H9 (cell line): ENCODE data around the gene ANK2. TPM values are rescaled to one million over a fixed set of nuclear protein-coding genes. Genes with fewer than 3 reads are reported as not detected.

ENCODE experiments used
- DNase-seq: peaks from one replicate; pipeline ENCODE4 v3.0.0-alpha.2; 2017
- H2AFZ ChIP-seq: one replicate; pipeline ENCODE4 v1.6.1; 2013; ENCODE audit warnings: mild to moderate bottlenecking, low read length, control low read depth, moderate library complexity
- H2AK5ac ChIP-seq: 2 replicates; pipeline ENCODE4 v1.6.1; 2013; ENCODE audit warnings: low read length, control low read depth, mixed read lengths; ENCODE audit not compliant: insufficient read length
- H2BK120ac ChIP-seq: one replicate; pipeline ENCODE4 v1.6.1; 2013; ENCODE audit warnings: low read depth, mild to moderate bottlenecking, low read length, control low read depth, inconsistent platforms; ENCODE audit not compliant: poor library complexity, severe bottlenecking
- H2BK12ac ChIP-seq: 2 replicates; pipeline ENCODE4 v1.6.1; 2013; ENCODE audit warnings: low read length, control low read depth, mixed read lengths, low read depth; ENCODE audit not compliant: insufficient read length
- H2BK15ac ChIP-seq: 2 replicates; pipeline ENCODE4 v1.6.1; 2013; ENCODE audit warnings: low read depth, low read length, control low read depth
- H2BK20ac ChIP-seq: one replicate; pipeline ENCODE4 v1.6.1; 2013; ENCODE audit warnings: low read depth, mild to moderate bottlenecking, low read length, control low read depth, inconsistent platforms; ENCODE audit not compliant: poor library complexity, severe bottlenecking
- H2BK5ac ChIP-seq: 2 replicates; pipeline ENCODE4 v1.6.1; 2013; ENCODE audit warnings: low read length, control low read depth, mixed read lengths; ENCODE audit not compliant: insufficient read length
- H3K14ac ChIP-seq: 2 replicates; pipeline ENCODE4 v1.6.1; 2013; ENCODE audit warnings: low read length, control low read depth; ENCODE audit not compliant: insufficient read depth
- H3K18ac ChIP-seq: 2 replicates; pipeline ENCODE4 v1.6.1; 2013; ENCODE audit warnings: low read depth, mild to moderate bottlenecking, mixed read lengths, low read length, control low read depth; ENCODE audit not compliant: insufficient read length
- H3K23ac ChIP-seq: 2 replicates; pipeline ENCODE4 v1.6.1; 2013; ENCODE audit warnings: low read length, control low read depth, mixed read lengths, low read depth; ENCODE audit not compliant: insufficient read length
- H3K23me2 ChIP-seq: 2 replicates; pipeline ENCODE4 v1.6.1; 2013; ENCODE audit warnings: low read depth, mild to moderate bottlenecking, mixed read lengths, low read length, control low read depth; ENCODE audit not compliant: insufficient read length, poor library complexity, severe bottlenecking
- H3K27ac ChIP-seq: 2 replicates; pipeline ENCODE4 v1.5.1; 2013; ENCODE audit warnings: low read length, control low read depth, mixed read lengths, low read depth; ENCODE audit not compliant: insufficient read length
- H3K27me3 ChIP-seq: 2 replicates; pipeline ENCODE4 v1.6.1; 2013; ENCODE audit warnings: low read length, control low read depth, inconsistent platforms; ENCODE audit not compliant: insufficient read depth
- H3K4ac ChIP-seq: 2 replicates; pipeline ENCODE4 v1.6.1; 2013; ENCODE audit warnings: low read depth, mild to moderate bottlenecking, control low read depth, inconsistent platforms, low read length, moderate library complexity
- H3K4me1 ChIP-seq: 2 replicates; pipeline ENCODE4 v1.6.1; 2013; ENCODE audit warnings: low read length, control low read depth, inconsistent platforms; ENCODE audit not compliant: insufficient read depth
- H3K4me2 ChIP-seq: 2 replicates; pipeline ENCODE4 v1.6.1; 2013; ENCODE audit warnings: low read length, control low read depth, mixed read lengths; ENCODE audit not compliant: insufficient read length, insufficient read depth
- H3K56ac ChIP-seq: 2 replicates; pipeline ENCODE4 v1.6.1; 2013; ENCODE audit warnings: low read depth, mild to moderate bottlenecking, mixed read lengths, low read length, control low read depth; ENCODE audit not compliant: insufficient read length
- H3K79me1 ChIP-seq: 2 replicates; pipeline ENCODE4 v1.6.1; 2013; ENCODE audit warnings: low read depth, mild to moderate bottlenecking, moderate library complexity, low read length, control low read depth, inconsistent platforms; ENCODE audit not compliant: insufficient read depth, poor library complexity, severe bottlenecking
- H3K79me2 ChIP-seq: 2 replicates; pipeline ENCODE4 v1.6.1; 2013; ENCODE audit warnings: low read length, control low read depth, inconsistent platforms; ENCODE audit not compliant: insufficient read depth
- H3K9ac ChIP-seq: 2 replicates; pipeline ENCODE4 v1.6.1; 2013; ENCODE audit warnings: low read length, control low read depth, mixed read lengths; ENCODE audit not compliant: insufficient read length; ENCODE audit errors: extremely low read depth
- H3K9me3 ChIP-seq: one replicate; pipeline ENCODE4 v1.6.1; 2013; ENCODE audit warnings: low read depth, low read length, inconsistent platforms; ENCODE audit not compliant: control insufficient read depth
- H3T11ph ChIP-seq: one replicate; pipeline ENCODE4 v1.6.1; 2013; ENCODE audit warnings: mild to moderate bottlenecking, low read length, control low read depth, inconsistent platforms
- H4K20me1 ChIP-seq: one replicate; pipeline ENCODE4 v1.6.1; 2013; ENCODE audit not compliant: control insufficient read depth, insufficient read length, insufficient read depth
- H4K5ac ChIP-seq: 2 replicates; pipeline ENCODE4 v1.6.1; 2013; ENCODE audit warnings: low read depth, mild to moderate bottlenecking, mixed read lengths, low read length, control low read depth; ENCODE audit not compliant: insufficient read length
- H4K8ac ChIP-seq: replicated peaks from 2 replicates; pipeline ENCODE4 v1.6.1; 2013; ENCODE audit warnings: low read length, control low read depth, mixed read lengths, low read depth; ENCODE audit not compliant: insufficient read length
- H4K91ac ChIP-seq: 2 replicates; pipeline ENCODE4 v1.6.1; 2013; ENCODE audit warnings: low read depth, mild to moderate bottlenecking, moderate library complexity, mixed read lengths, low read length, control low read depth; ENCODE audit not compliant: insufficient read length
- H3K27ac Mint-ChIP-seq, 3 experiments: 2 replicates in 2 of 3; 3 replicates in 1 of 3; pipeline ENCODE4 v1.8.0; 2020 to 2021; ENCODE audit warnings: mixed read lengths in 3 of 3, mild to moderate bottlenecking in 1 of 3, moderate library complexity in 1 of 3
- H3K27me3 Mint-ChIP-seq: 2 replicates; pipeline ENCODE4 v1.8.0; 2021; ENCODE audit warnings: low read depth, mild to moderate bottlenecking, moderate library complexity, mixed read lengths
- H3K36me3 Mint-ChIP-seq, 3 experiments: 2 replicates in 2 of 3; 3 replicates in 1 of 3; pipeline ENCODE4 v1.8.0; 2020 to 2021; ENCODE audit warnings: low read depth in 3 of 3, mixed read lengths in 3 of 3; ENCODE audit not compliant: insufficient read depth in 1 of 3
- H3K4me1 Mint-ChIP-seq, 2 experiments: 2 replicates each; pipeline ENCODE4 v1.8.0; 2020; ENCODE audit warnings: mixed read lengths in 2 of 2
- H3K4me3 Mint-ChIP-seq, 2 experiments: 2 replicates in 1 of 2; 3 replicates in 1 of 2; pipeline ENCODE4 v1.8.0; 2020 to 2021; ENCODE audit warnings: mild to moderate bottlenecking in 2 of 2, mixed read lengths in 2 of 2, moderate library complexity in 1 of 2
- H3K9me3 Mint-ChIP-seq, 2 experiments: 2 replicates in 1 of 2; 3 replicates in 1 of 2; pipeline ENCODE4 v1.8.0; 2020; ENCODE audit warnings: mild to moderate bottlenecking in 2 of 2, mixed read lengths in 2 of 2, moderate library complexity in 1 of 2
- CTCF ChIP-seq: fragments of 200-600 bp; sonication (generic); conservative IDR thresholded peaks from 3 replicates; pipeline ENCODE4 v1.8.0; 2021; ENCODE audit warnings: antibody characterized with exemption, mild to moderate bottlenecking
- total RNA-seq: library from RNA; stranded (reverse); gene quantifications from 2 replicates; pipeline ENCODE4 v1.2.1, GENCODE V29; 2021

Gene ANK2
- total RNA-seq, 1 experiment from 2014 or later = 36.8 TPM

- H4K8ac ChIP-seq = no peak overlapping the region
- no peak overlapping the region for H3K56ac ChIP-seq
- Mint-ChIP-seq H3K27me3 (no peaks in the 10 kb centered on the region), H3K36me3 (peaks cover 15 to 31% (median 17%) of the 10 kb centered on the region in 3 experiments), H3K4me3 (no peak overlapping the region), H3K27ac (no peak overlapping the region), H3K9me3 (peaks cover 15% of the 10 kb centered on the region in 2 experiments), H3K4me1 (peaks cover 51 to 55% of the 10 kb centered on the region in 2 experiments)
- no peak overlapping the region for H4K91ac ChIP-seq
- H3K9ac ChIP-seq = no peak overlapping the region
- no peak overlapping the region for H2AK5ac ChIP-seq
- H3K4me1 ChIP-seq = peaks cover 8% of the 10 kb centered on the region; the same call in 1 of the 2 replicates
- no peaks in the 10 kb centered on the region for H3K23me2 ChIP-seq
- TF ChIP-seq CTCF = no peak
- H3K4me2 ChIP-seq = no peak overlapping the region
- H3K27me3 ChIP-seq = no peaks in the 10 kb centered on the region
- H3K79me2 ChIP-seq = no peaks in the 10 kb centered on the region
- no peaks in the 10 kb centered on the region for H4K20me1 ChIP-seq
- no peak overlapping the region for H3K14ac ChIP-seq
- no peaks in the 10 kb centered on the region for H3K9me3 ChIP-seq
- no peak overlapping the region for H3K18ac ChIP-seq
- H2BK12ac ChIP-seq = no peak overlapping the region
- H3T11ph ChIP-seq = no peak overlapping the region
- no peak overlapping the region for H2AFZ ChIP-seq
- H2BK15ac ChIP-seq = no peak overlapping the region
- no peak overlapping the region for H3K27ac ChIP-seq
- no peak for DNase-seq
- no peaks in the 10 kb centered on the region for H3K79me1 ChIP-seq
- H4K5ac ChIP-seq = no peak overlapping the region
- no peak overlapping the region for H2BK5ac ChIP-seq
- no peak overlapping the region for H3K4ac ChIP-seq
- no peak overlapping the region for H2BK20ac ChIP-seq
- H3K23ac ChIP-seq = no peak overlapping the region
- H2BK120ac ChIP-seq = no peak overlapping the region
These were observed 223.1 kb downstream of the ANK2 start for GRCh38 chr4:113272523-113272922.
